ENCODE measurements around the gene USF2. TPM values are rescaled to one million over a fixed set of nuclear protein-coding genes. Genes with fewer than 3 reads are reported as not detected.

USF2 gene
- polyA plus RNA-seq, 1 of the 3 experiments (the other 2 are of a cell fraction) = 102 TPM

- TF ChIP-seq EP300 (IDR thresholded peaks at IDR 0.05; ENCODE audit: borderline replicate concordance in 1 of 2, low read depth in 1 of 2, low read length in 1 of 2) (no peak), SIN3A (IDR thresholded peaks at IDR 0.05; ENCODE audit: borderline replicate concordance, low read depth, low read length) (no peak), RCOR1 (IDR thresholded peaks at IDR 0.05; ENCODE audit: low read length) (no peak), RAD21 (IDR thresholded peaks at IDR 0.05; ENCODE audit: low read length) (no peak), ELF1 (IDR thresholded peaks at IDR 0.05) (no peak), RXRA (IDR thresholded peaks at IDR 0.05; ENCODE audit: borderline replicate concordance, low read depth) (no peak), USF2 (IDR thresholded peaks at IDR 0.05; ENCODE audit: borderline replicate concordance, low read depth, low read length) (no peak), FOXM1 (IDR thresholded peaks at IDR 0.05; ENCODE audit: low read depth) (no peak), MAX (IDR thresholded peaks at IDR 0.05; ENCODE audit: low read depth) (no peak), POLR2AphosphoS5 (IDR thresholded peaks at IDR 0.05; ENCODE audit: low read depth, low read length) (no peak), TAF1 (IDR thresholded peaks at IDR 0.05; ENCODE audit: borderline replicate concordance, low read depth, low read length) (no peak), USF1 (IDR thresholded peaks at IDR 0.05; ENCODE audit: borderline replicate concordance, low read depth) (no peak), YY1 (IDR thresholded peaks at IDR 0.05; ENCODE audit: low read depth) (no peak), NFIC (IDR thresholded peaks at IDR 0.05; ENCODE audit: borderline replicate concordance) (no peak)
These were observed 23.2 kb downstream of the USF2 start, which contains the start of gene MAG (continued) for GRCh38 chr19:35291916-35292315.

GRCh38 chr19:35292421-35293362, 23.9 kb downstream of the USF2 start:
- Histone ChIP-seq H3K79me2 (ENCODE audit: insufficient read depth) (no peaks in the 10 kb centered on the region), H3K4me1 (ENCODE audit: control insufficient read depth in 1 of 2, insufficient read depth in 2 of 2, low read depth in 1 of 2, low read length in 1 of 2) (no peaks in the 10 kb centered on the region), H3K27me3 (ENCODE audit: insufficient read depth) (peaks cover 82% of the 10 kb centered on the region), H4K20me1 (ENCODE audit: insufficient read depth) (no peaks in the 10 kb centered on the region), H3F3A (replicated peaks; ENCODE audit: insufficient read depth) (no peaks in the 10 kb centered on the region), H3K36me3 (replicated peaks in 1 of 2; ENCODE audit: control insufficient read depth in 1 of 2, insufficient read depth in 2 of 2, low read length in 1 of 2) (no peaks in the 10 kb centered on the region), H3K9ac (no peak overlapping the region), H3K9me2 (no peaks in the 10 kb centered on the region), H3K4me2 (no peak overlapping the region), H3K9me3 (no peaks in the 10 kb centered on the region), H3K27ac (ENCODE audit: low read depth in 2 of 2, low read length in 1 of 2) (no peak overlapping the region), H3K4me3 (ENCODE audit: low read depth in 2 of 2, low read length in 1 of 2) (no peak overlapping the region), H2AFZ (ENCODE audit: low read depth) (no peak overlapping the region)
- DNase-seq = no peak
- ChIA-PET POLR2A (no interaction called here), CTCF (interaction anchor here (1.6 kb wide), 1 partner anchor 22 kb away, joined by 5 read pairs; no protein-coding TSS in a partner anchor)
- WGBS (ENCODE audit: low lambda C conversion rate) = 20% methylated on average over 23 of the region's 23 CpGs
- TF ChIP-seq USF1 (IDR thresholded peaks at IDR 0.05; ENCODE audit: borderline replicate concordance, low read depth) (no peak), USF2 (IDR thresholded peaks at IDR 0.05; ENCODE audit: borderline replicate concordance, low read depth, low read length) (no peak), FOXJ3 (CRISPR knock-in tag; IDR thresholded peaks at IDR 0.05) (no peak), JUND (IDR thresholded peaks at IDR 0.05) (no peak), PBX3 (IDR thresholded peaks at IDR 0.05) (no peak), CHD2 (IDR thresholded peaks at IDR 0.05; ENCODE audit: low read length, partially characterized antibody) (no peak), YY1 (IDR thresholded peaks at IDR 0.05; ENCODE audit: low read depth) (no peak), SIN3A (IDR thresholded peaks at IDR 0.05; ENCODE audit: borderline replicate concordance, low read depth, low read length) (no peak), CTCF (IDR thresholded peaks at IDR 0.05) (no peak), SMC3 (IDR thresholded peaks at IDR 0.05; ENCODE audit: low read depth, low read length) (no peak), POLR2AphosphoS5 (IDR thresholded peaks at IDR 0.05; ENCODE audit: low read depth, low read length) (no peak), FOXM1 (IDR thresholded peaks at IDR 0.05; ENCODE audit: low read depth) (no peak)
